Type B pancreatic cell (in vitro differentiated cells): Measurements from ENCODE around the gene DSCAM. TPM values are rescaled to one million over a fixed set of nuclear protein-coding genes. Genes with fewer than 3 reads are reported as not detected.

Experiments
- DNase-seq: peaks from one replicate; pipeline ENCODE4 v3.0.0; 2021; ENCODE audit warnings: mixed read lengths; ENCODE audit not compliant: unreplicated experiment; ENCODE audit errors: extremely low spot score
- H3K27ac Mint-ChIP-seq: 2 replicates; pipeline ENCODE4 v1.8.0; 2021; ENCODE audit warnings: mild to moderate bottlenecking, mixed read lengths
- H3K27me3 Mint-ChIP-seq: 2 replicates; pipeline ENCODE4 v1.8.0; 2021; ENCODE audit warnings: mixed read lengths
- H3K36me3 Mint-ChIP-seq: 2 replicates; pipeline ENCODE4 v1.8.0; 2021; ENCODE audit warnings: mixed read lengths
- H3K4me1 Mint-ChIP-seq: one replicate; pipeline ENCODE4 v1.8.0; 2021; ENCODE audit warnings: mixed read lengths; ENCODE audit not compliant: unreplicated experiment
- H3K4me3 Mint-ChIP-seq: 2 replicates; pipeline ENCODE4 v1.8.0; 2021; ENCODE audit warnings: mild to moderate bottlenecking, mixed read lengths
- H3K9me3 Mint-ChIP-seq: 2 replicates; pipeline ENCODE4 v1.8.0; 2021; ENCODE audit warnings: mixed read lengths
- CTCF ChIP-seq: fragments of 200-600 bp; sonication (generic); conservative IDR thresholded peaks from 2 replicates; pipeline ENCODE4 v1.5.0; 2021; ENCODE audit warnings: antibody characterized with exemption, mild to moderate bottlenecking
- total RNA-seq: library from RNA; stranded (reverse); gene quantifications from 2 replicates; pipeline ENCODE4 v1.2.1, GENCODE V29; 2021; ENCODE audit warnings: low replicate concordance

DSCAM gene
- total RNA-seq, 1 donor from 2014 or later: 1.4 TPM

GRCh38 chr21:40490408-40490807 is 356.6 kb downstream of the DSCAM start:
- Mint-ChIP-seq H3K27ac (no peak overlapping the region), H3K4me1 (peaks cover 6% of the 10 kb centered on the region), H3K9me3 (peaks cover 7% of the 10 kb centered on the region), H3K27me3 (peaks cover 3% of the 10 kb centered on the region), H3K4me3 (no peak overlapping the region), H3K36me3 (peaks cover 3% of the 10 kb centered on the region)
- no peak for DNase-seq
- no peak for TF ChIP-seq CTCF

GRCh38 chr21:40489001-40489400 is 358.0 kb downstream of the DSCAM start:
- Mint-ChIP-seq H3K27ac (no peak overlapping the region), H3K27me3 (peaks cover 3% of the 10 kb centered on the region), H3K36me3 (peaks cover 3% of the 10 kb centered on the region), H3K9me3 (peaks cover 7% of the 10 kb centered on the region), H3K4me3 (no peak overlapping the region), H3K4me1 (peaks cover 6% of the 10 kb centered on the region)
- no peak for TF ChIP-seq CTCF
- no peak for DNase-seq

GRCh38 chr21:40481764-40482163 is 365.2 kb downstream of the DSCAM start:
- Mint-ChIP-seq H3K27ac (no peak overlapping the region), H3K9me3 (peaks cover 7% of the 10 kb centered on the region), H3K4me1 (no peaks in the 10 kb centered on the region), H3K36me3 (no peaks in the 10 kb centered on the region), H3K4me3 (no peak overlapping the region), H3K27me3 (no peaks in the 10 kb centered on the region)
- no peak for DNase-seq
- TF ChIP-seq CTCF: no peak

GRCh38 chr21:40474513-40474912 is 372.4 kb downstream of the DSCAM start:
- no peaks in the 10 kb centered on the region for H3K27me3 Mint-ChIP-seq
- no peak overlapping the region for H3K27ac Mint-ChIP-seq
- no peak overlapping the region for H3K4me3 Mint-ChIP-seq
- peaks cover 3% of the 10 kb centered on the region for H3K4me1 Mint-ChIP-seq
- TF ChIP-seq CTCF: no peak
- no peak for DNase-seq
- peaks cover 12% of the 10 kb centered on the region for H3K9me3 Mint-ChIP-seq
- no peaks in the 10 kb centered on the region for H3K36me3 Mint-ChIP-seq

- TF ChIP-seq CTCF: no peak
- Mint-ChIP-seq H3K27ac (peak overlapping the region; percentile 9), H3K4me3 (no peak overlapping the region), H3K27me3 (no peaks in the 10 kb centered on the region), H3K36me3 (no peaks in the 10 kb centered on the region), H3K9me3 (peaks cover 5% of the 10 kb centered on the region), H3K4me1 (peaks cover 3% of the 10 kb centered on the region)
- DNase-seq: no peak
Observed at GRCh38 chr21:40472013-40472412, 374.9 kb downstream of the DSCAM start.

GRCh38 chr21:40471103-40471502 is 375.9 kb downstream of the DSCAM start:
- no peak for DNase-seq
- TF ChIP-seq CTCF: no peak

More at GRCh38 chr21:40471103-40471502, 375.9 kb downstream of the DSCAM start:
- Mint-ChIP-seq H3K9me3 (peaks cover 5% of the 10 kb centered on the region), H3K4me3 (peak overlapping the region; percentile 33), H3K36me3 (no peaks in the 10 kb centered on the region), H3K27me3 (peaks cover 3% of the 10 kb centered on the region), H3K4me1 (peaks cover 3% of the 10 kb centered on the region), H3K27ac (peak overlapping the region; percentile 82)
